Measurements from ENCODE around the gene AMOTL1.

GRCh38 chr11:94738746-94739145 is 29.4 kb upstream of the AMOTL1 start:
- TF ChIP-seq CTCF (conservative IDR thresholded peaks at IDR 0.05 in 1 of 2, IDR thresholded peaks at IDR 0.05 in 1 of 2; ENCODE audit: extremely low read depth in 1 of 2, insufficient read depth in 1 of 2, low read depth in 1 of 2, low read length in 2 of 2): no peak
- TF ChIP-seq EZH2 (IDR thresholded peaks at IDR 0.05; ENCODE audit: borderline replicate concordance, low read length): no peak
